Measurements from ENCODE around the gene ZNF408. TPM values are rescaled to one million over a fixed set of nuclear protein-coding genes. Genes with fewer than 3 reads are reported as not detected.
"Not testable (repeated sequence)": the region's sequence is repeated elsewhere in the genome, so short reads cannot be mapped to it uniquely, and the experiment has no call there.

The ZNF408 gene
- polyA plus RNA-seq, 2 of the 4 experiments (the other 2 are of a cell fraction) = 6.7 to 16.7 TPM

- Histone ChIP-seq H3K9me3 (no peaks in the 10 kb centered on the region), H3K4me3 (no peak overlapping the region), H3K27ac (peak overlapping the region; percentile 89 to 91), H3K4me1 (peaks cover 65% of the 10 kb centered on the region), H3K4me2 (no peak overlapping the region)
- DNase-seq (ENCODE audit: low read depth in 1 of 2, low spot score in 1 of 2) = no peak
- ChIA-PET POLR2A (interaction anchor here (1.6 kb wide), 1 partner anchor 12 kb away, joined by 6 read pairs; the partner anchor contains the start of genes ARHGAP1 and ZNF408), CTCF (interaction anchor here (0.5 to 1.2 kb wide), 2 partner anchors 8 to 24 kb away, joined by 3 to 6 read pairs; no protein-coding TSS in a partner anchor)
- 78% methylated on average over 7 of the region's 7 CpGs for WGBS (ENCODE audit: missing lambda C conversion rate)
- no peak for ATAC-seq
- no peak for FAIRE-seq
- no peak for TF ChIP-seq RNF2 (IDR thresholded peaks at IDR 0.05; ENCODE audit: borderline replicate concordance, low read depth)
- TF ChIP-seq CBX8 (IDR thresholded peaks at IDR 0.05) = no peak
- TF ChIP-seq TP53 (CRISPR knock-in tag; IDR thresholded peaks at IDR 0.05) = no peak
- peak in 1 of 2 experiments; percentile 25; a peak in 1 of 4 replicates for TF ChIP-seq CEBPB (IDR thresholded peaks at IDR 0.05)
Measured at GRCh38 chr11:46712874-46713576, 12.2 kb downstream of the ZNF408 start.

DNA sequence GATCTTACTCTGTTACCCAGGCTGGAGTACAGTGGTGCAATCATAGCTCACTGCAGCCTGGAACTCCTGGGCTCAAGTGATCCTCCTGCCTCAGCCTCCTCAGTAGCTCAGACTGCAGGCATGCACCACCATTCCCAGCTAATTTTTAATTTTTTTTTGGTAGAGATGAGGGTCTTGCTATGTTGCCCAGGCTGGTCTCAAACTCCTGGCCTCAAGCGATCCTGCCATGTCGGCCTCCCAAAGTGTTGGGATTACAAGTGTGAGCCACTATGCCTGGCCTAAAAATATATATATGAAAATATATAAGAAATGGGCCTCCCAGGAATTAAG, 17.0 kb downstream of the ZNF408 start:
- Histone ChIP-seq H3K4me2 (peak overlapping the region; percentile 35), H3K27ac (peak overlapping the region; percentile 89 to 91), H3K4me1 (peaks cover 55% of the 10 kb centered on the region)
- POLR2A ChIA-PET; H3K9me3 ChIP-seq; FAIRE-seq; H3K4me3 ChIP-seq; DNase-seq (ENCODE audit: low read depth in 1 of 2, low spot score in 1 of 2); ATAC-seq: not testable (repeated sequence)
- CTCF ChIA-PET = interaction anchor here (0.7 to 1.4 kb wide), 3 partner anchors 9 to 26 kb away, joined by 3 read pairs; no protein-coding TSS in a partner anchor
- 33% methylated on average over 2 of the region's 2 CpGs for WGBS (ENCODE audit: missing lambda C conversion rate)

GRCh38 chr11:46718155-46719019, 17.6 kb downstream of the ZNF408 start:
- Histone ChIP-seq H3K4me3 (no peak overlapping the region), H3K4me2 (peak overlapping the region; percentile 35), H3K9me3 (no peaks in the 10 kb centered on the region), H3K27ac (peak overlapping the region; percentile 89 to 91), H3K4me1 (peaks cover 52% of the 10 kb centered on the region)
- TF ChIP-seq GATA3 (IDR thresholded peaks at IDR 0.05; ENCODE audit: borderline replicate concordance) = 0 out of 2 replicates have a peak, but pooled peaks have one; percentile 22
- TF ChIP-seq CHD4 (IDR thresholded peaks at IDR 0.05; ENCODE audit: borderline replicate concordance) = peak; percentile 28; the same call in 1 of the 2 replicates
- TF ChIP-seq MAX (IDR thresholded peaks at IDR 0.05) = peak; percentile 61; the same call in 1 of the 2 replicates
- no peak for TF ChIP-seq FOSB (CRISPR knock-in tag; IDR thresholded peaks at IDR 0.05)
- no peak for TF ChIP-seq POLR2A (IDR thresholded peaks at IDR 0.05; ENCODE audit: low read length)
- no peak for TF ChIP-seq EHMT2 (IDR thresholded peaks at IDR 0.05; ENCODE audit: low read depth)
- TF ChIP-seq HDAC2 (IDR thresholded peaks at IDR 0.05) = peak; percentile 70; the same call in 1 of the 2 replicates
- TF ChIP-seq PHF8 (IDR thresholded peaks at IDR 0.05; ENCODE audit: borderline replicate concordance, low read depth) = peak; percentile 31; the same call in 1 of the 2 replicates
- no peak for TF ChIP-seq SREBF2 (IDR thresholded peaks at IDR 0.05)
- peak; percentile 84 for TF ChIP-seq KDM1A (IDR thresholded peaks at IDR 0.05; ENCODE audit: low read depth)
- 0 out of 2 replicates have a peak, but pooled peaks have one; percentile 49 for TF ChIP-seq E2F6 (IDR thresholded peaks at IDR 0.05; ENCODE audit: borderline replicate concordance, low read depth)
- TF ChIP-seq HOXB5 (CRISPR knock-in tag; IDR thresholded peaks at IDR 0.05) = peak; percentile 67
- TF ChIP-seq, protein P1, sequence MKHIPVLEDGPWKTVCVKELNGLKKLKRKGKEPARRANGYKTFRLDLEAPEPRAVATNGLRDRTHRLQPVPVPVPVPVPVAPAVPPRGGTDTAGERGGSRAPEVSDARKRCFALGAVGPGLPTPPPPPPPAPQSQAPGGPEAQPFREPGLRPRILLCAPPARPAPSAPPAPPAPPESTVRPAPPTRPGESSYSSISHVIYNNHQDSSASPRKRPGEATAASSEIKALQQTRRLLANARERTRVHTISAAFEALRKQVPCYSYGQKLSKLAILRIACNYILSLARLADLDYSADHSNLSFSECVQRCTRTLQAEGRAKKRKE (CRISPR knock-in tag; IDR thresholded peaks at IDR 0.05; ENCODE audit: low read depth) = peak; percentile 69; the same call in 1 of the 2 replicates
- peak in 1 of 2 experiments; percentile 59; a peak in 1 of 5 replicates for TF ChIP-seq JUN (IDR thresholded peaks at IDR 0.05)
- 0 out of 2 replicates have a peak, but pooled peaks have one; percentile 59 for TF ChIP-seq HOXB13 (CRISPR knock-in tag; IDR thresholded peaks at IDR 0.05; ENCODE audit: low read depth)
- 0 out of 2 replicates have a peak, but pooled peaks have one; percentile 51 for TF ChIP-seq HEYL (CRISPR knock-in tag; IDR thresholded peaks at IDR 0.05)
- ChIA-PET POLR2A (no interaction called here), CTCF (interaction anchor here (0.7 to 1.3 kb wide), 2 partner anchors 8 kb away, joined by 3 to 5 read pairs; no protein-coding TSS in a partner anchor)
- ATAC-seq (peak; percentile 58 to 88; a peak in 5 of 6 replicates), FAIRE-seq (no peak), DNase-seq (ENCODE audit: low read depth in 1 of 2, low spot score in 1 of 2) (peak; percentile 57 to 87)
- WGBS (ENCODE audit: missing lambda C conversion rate) = 34% methylated on average over 11 of the region's 11 CpGs

Measured in A549 (cell line).